Measurements from ENCODE around the gene DTNB. TPM values are rescaled to one million over a fixed set of nuclear protein-coding genes. Genes with fewer than 3 reads are reported as not detected.

DTNB gene
- total RNA-seq, 1 donor from 2014 or later, result 8.5 TPM

GRCh38 chr2:25521126-25521525 lies 152.3 kb downstream of the DTNB start:
- no peak for TF ChIP-seq CTCF (IDR thresholded peaks at IDR 0.05)
- H3K36me3 Mint-ChIP-seq (ENCODE audit: low read depth), result no peaks in the 10 kb centered on the region
- no peak overlapping the region for H3K4me3 Mint-ChIP-seq (ENCODE audit: unreplicated experiment)
- no peak for DNase-seq (ENCODE audit: low spot score)
- no peaks in the 10 kb centered on the region for H3K9me3 Mint-ChIP-seq (ENCODE audit: low read depth)
- peaks cover 20% of the 10 kb centered on the region for H3K4me1 Mint-ChIP-seq (ENCODE audit: low read depth)
- H3K27me3 Mint-ChIP-seq (ENCODE audit: low read depth), result no peaks in the 10 kb centered on the region
- H3K27ac Mint-ChIP-seq (ENCODE audit: unreplicated experiment), result no peak overlapping the region

GRCh38 chr2:25517701-25518100 lies 155.7 kb downstream of the DTNB start:
- no peak for TF ChIP-seq CTCF (IDR thresholded peaks at IDR 0.05)
- no peak for DNase-seq (ENCODE audit: low spot score)
- Mint-ChIP-seq H3K36me3 (ENCODE audit: low read depth) (no peaks in the 10 kb centered on the region), H3K27ac (ENCODE audit: unreplicated experiment) (no peak overlapping the region), H3K27me3 (ENCODE audit: low read depth) (no peaks in the 10 kb centered on the region), H3K9me3 (ENCODE audit: low read depth) (no peaks in the 10 kb centered on the region), H3K4me3 (ENCODE audit: unreplicated experiment) (no peak overlapping the region), H3K4me1 (ENCODE audit: low read depth) (peaks cover 28% of the 10 kb centered on the region)

GRCh38 chr2:25514043-25514637 lies 159.2 kb downstream of the DTNB start:
- H3K27me3 Mint-ChIP-seq (ENCODE audit: low read depth), result no peaks in the 10 kb centered on the region
- H3K27ac Mint-ChIP-seq (ENCODE audit: unreplicated experiment), result no peak overlapping the region
- DNase-seq (ENCODE audit: low spot score), result no peak
- no peaks in the 10 kb centered on the region for H3K9me3 Mint-ChIP-seq (ENCODE audit: low read depth)
- H3K36me3 Mint-ChIP-seq (ENCODE audit: low read depth), result no peaks in the 10 kb centered on the region
- no peak overlapping the region for H3K4me3 Mint-ChIP-seq (ENCODE audit: unreplicated experiment)
- no peak for TF ChIP-seq CTCF (IDR thresholded peaks at IDR 0.05)
- peaks cover 26% of the 10 kb centered on the region for H3K4me1 Mint-ChIP-seq (ENCODE audit: low read depth)

GRCh38 chr2:25512707-25513106 lies 160.7 kb downstream of the DTNB start:
- no peak for TF ChIP-seq CTCF (IDR thresholded peaks at IDR 0.05)
- DNase-seq (ENCODE audit: low spot score), result no peak
- H3K36me3 Mint-ChIP-seq (ENCODE audit: low read depth), result no peaks in the 10 kb centered on the region
- no peak overlapping the region for H3K4me3 Mint-ChIP-seq (ENCODE audit: unreplicated experiment)
- H3K27ac Mint-ChIP-seq (ENCODE audit: unreplicated experiment), result no peak overlapping the region
- no peaks in the 10 kb centered on the region for H3K27me3 Mint-ChIP-seq (ENCODE audit: low read depth)
- no peaks in the 10 kb centered on the region for H3K9me3 Mint-ChIP-seq (ENCODE audit: low read depth)
- peaks cover 25% of the 10 kb centered on the region for H3K4me1 Mint-ChIP-seq (ENCODE audit: low read depth)

GRCh38 chr2:25506226-25506625 lies 167.2 kb downstream of the DTNB start:
- no peak overlapping the region for H3K27ac Mint-ChIP-seq (ENCODE audit: unreplicated experiment)
- no peaks in the 10 kb centered on the region for H3K4me1 Mint-ChIP-seq (ENCODE audit: low read depth)
- no peak overlapping the region for H3K4me3 Mint-ChIP-seq (ENCODE audit: unreplicated experiment)
- H3K27me3 Mint-ChIP-seq (ENCODE audit: low read depth), result no peaks in the 10 kb centered on the region
- TF ChIP-seq CTCF (IDR thresholded peaks at IDR 0.05), result no peak
- no peaks in the 10 kb centered on the region for H3K9me3 Mint-ChIP-seq (ENCODE audit: low read depth)
- peaks cover 2% of the 10 kb centered on the region for H3K36me3 Mint-ChIP-seq (ENCODE audit: low read depth)
- DNase-seq (ENCODE audit: low spot score), result no peak
